GM10847 (cell line): ENCODE data around the gene SLC26A1.

Experiments
- POLR2A ChIP-seq: IDR thresholded peaks from 2 replicates; pipeline ENCODE4 v1.6.1; 2011; ENCODE audit not compliant: insufficient read length; ENCODE audit errors: extremely low read depth

The SLC26A1 gene

DNA sequence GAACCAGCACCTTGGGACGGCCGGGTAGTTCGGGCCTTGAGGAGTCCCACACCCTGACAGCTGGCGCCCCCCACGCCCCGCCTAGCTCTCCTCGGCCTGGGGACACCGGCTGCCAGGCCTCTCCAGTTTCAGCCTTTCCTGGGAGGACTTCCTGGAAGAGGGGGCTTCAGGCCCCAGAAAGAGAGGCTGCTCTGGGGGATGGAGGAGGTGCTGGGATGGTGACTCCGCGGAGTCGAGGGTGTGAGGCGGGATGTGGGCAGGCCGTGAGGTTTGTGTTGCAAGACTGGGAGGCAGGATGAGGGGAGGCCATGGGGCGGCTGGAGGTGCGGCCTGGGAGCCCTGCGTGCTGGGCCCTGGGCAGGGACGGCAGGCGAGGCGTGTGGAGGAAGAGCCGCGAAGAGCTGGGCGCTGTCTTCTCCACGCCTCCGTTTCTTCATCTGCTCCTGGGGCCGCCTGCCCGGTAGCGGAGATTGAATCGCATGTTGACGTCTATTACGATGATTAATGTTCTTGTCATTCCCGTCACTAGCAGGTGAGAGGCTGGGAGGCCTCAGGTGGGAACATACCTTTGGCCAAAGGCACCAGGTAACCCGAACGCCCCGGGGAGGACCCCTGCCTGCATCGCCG, 17.3 kb upstream of the SLC26A1 start:
- no peak for TF ChIP-seq POLR2A

DNA sequence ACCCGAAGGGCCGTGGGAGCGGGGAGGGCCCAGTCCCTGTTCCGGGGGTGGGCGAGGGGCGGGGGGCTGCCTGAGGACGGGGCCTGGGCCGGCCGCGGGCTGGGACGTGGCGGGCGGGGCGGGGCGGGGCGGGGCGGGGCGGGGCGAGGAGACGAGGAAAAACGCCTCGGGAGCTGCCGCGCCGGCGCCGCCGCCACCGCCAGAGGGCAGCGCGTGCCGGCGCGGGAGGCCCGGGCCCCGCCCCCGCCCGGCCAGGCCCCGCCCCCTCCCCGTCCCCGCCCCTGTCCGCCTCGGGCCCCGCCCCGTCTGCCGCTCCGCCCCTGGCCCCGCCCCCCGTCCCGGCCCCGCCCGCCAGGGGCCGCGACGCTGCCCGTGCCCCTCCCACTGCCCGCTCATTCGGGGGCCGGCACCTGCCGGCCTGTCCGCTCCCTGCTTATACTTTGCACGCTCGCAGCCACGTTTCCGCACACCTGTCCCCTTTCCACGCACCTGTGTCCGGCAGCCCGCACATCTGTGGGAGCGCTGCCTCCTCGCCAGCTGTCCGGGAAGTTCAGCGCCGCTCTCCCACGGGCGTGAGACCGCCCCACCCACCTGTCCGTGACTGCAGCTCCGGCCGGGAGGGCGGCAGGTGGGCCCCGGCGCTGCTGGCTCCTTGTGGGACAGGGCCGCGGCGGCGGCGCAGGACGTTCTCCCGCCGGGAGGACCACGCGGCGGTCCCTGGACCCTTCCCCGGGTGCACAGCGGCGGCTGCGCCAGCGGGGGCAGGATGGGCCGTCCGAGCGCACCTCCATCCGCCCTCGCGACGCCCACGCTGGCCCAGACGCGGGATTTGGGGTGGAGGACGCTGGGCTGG, 16.6 kb upstream of the SLC26A1 start:
- TF ChIP-seq POLR2A: no peak

DNA sequence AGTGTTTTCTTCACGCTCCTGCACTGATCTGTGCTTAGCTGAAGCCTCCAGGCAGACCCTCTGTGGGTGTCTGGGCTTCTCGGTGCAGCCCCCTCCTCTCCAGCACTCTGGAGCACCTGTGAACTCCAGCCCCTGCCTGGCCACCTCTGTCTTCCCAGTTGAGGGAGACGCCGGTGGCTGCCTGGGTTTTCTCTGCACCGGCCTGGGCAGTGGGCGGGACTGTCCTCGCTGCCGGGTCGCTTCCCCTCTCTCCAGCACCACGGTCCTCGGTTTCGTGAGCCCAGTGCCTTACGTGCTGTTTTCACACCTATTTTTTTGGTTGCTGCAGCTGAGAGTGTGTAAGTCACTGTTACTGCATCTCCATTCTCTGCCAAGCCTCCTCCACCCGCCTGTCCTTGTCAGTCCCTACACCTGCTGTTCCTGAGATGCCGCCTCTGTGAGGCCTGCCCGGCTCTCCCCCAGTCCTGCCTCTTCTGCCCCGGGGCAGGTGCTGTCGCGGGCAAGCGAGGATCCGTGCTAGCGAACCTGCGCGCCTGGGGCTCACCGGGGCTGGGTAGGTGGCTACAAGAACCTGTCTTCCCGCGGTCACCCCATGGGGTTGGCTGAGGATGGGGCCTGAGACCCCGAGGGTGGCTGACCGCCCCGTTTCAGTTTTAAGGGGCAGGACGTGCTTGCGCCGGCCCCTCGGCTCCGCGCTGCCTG, 15.8 kb upstream of the SLC26A1 start:
- no peak for TF ChIP-seq POLR2A

DNA sequence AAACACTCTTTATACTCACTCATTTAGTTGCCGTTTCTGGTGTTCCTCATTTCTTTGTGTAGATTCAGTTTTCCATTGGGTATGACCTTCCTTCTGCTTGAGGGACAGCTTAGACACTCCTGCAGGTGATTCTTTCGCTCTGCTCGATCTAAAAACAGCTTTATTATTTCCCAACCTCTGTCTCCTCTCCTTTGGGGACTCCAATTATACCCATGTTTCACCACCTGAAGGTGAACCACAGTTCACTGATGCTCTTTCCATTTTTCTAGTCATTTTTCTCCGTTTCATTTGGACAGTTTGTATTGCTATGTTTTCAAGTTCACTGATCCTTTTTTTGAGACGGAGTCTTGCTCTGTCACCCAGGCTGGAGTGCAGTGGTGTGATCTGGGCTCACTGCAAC, 13.7 kb upstream of the SLC26A1 start:
- no peak for TF ChIP-seq POLR2A

DNA sequence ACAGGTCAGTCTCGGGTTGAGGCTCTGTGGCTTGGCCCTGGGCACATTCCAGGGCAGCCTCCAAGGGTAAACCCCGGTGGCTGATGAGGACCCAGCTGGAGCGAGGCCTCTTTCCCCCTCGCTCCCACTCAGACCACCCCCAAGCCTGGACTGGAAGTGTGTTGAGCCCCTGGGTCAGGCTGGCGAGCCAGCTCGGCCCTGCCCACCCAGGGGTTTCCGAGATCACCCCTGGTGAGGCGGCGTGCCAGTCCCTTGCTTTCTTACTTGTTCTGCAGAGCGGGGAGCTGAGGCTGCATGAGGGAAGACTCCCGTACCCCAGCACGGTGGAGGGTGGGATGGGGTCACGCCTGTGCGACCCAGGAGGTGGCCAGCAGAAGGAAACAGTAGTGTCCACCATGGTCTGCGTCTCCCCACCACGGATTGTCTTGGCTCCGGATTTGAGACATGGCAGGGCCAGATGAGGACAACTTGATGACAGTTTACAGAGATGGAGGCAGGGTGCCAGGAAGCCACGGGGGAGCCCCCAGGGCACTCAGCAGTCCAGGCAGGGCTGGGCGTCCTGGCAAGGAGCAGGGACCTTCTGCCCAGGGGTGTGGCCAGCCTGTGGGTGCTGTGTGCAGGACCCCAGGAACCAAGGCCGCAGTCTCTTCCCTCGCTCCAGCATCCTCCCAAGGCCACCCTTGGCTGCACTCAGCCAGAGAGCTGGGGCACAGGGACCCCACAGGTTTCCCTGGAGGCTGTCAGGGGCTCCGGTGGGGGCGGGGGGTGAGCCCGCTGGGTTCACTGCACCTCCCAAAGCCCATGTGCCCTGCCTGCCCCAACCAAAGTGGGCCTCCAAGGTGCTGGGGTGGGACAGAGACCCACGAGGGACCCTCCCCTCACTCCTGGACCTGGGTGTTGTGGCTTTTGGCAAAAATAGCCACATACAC, 11.6 kb upstream of the SLC26A1 start:
- no peak for TF ChIP-seq POLR2A

DNA sequence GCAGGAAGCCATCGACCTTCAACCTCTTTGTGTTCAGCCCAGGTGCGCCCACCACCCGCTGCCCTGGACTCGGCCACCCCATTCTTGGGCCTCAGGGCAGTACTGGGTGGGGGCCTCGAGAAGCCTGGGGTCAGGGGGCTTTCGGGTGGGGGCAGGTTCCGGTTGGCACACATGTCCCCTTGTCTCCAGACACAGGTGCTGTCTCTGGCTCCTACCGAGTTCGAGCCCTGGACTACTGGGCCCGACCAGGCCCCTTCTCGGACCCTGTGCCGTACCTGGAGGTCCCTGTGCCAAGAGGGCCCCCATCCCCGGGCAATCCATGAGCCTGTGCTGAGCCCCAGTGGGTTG, 10.8 kb upstream of the SLC26A1 start:
- no peak for TF ChIP-seq POLR2A

DNA sequence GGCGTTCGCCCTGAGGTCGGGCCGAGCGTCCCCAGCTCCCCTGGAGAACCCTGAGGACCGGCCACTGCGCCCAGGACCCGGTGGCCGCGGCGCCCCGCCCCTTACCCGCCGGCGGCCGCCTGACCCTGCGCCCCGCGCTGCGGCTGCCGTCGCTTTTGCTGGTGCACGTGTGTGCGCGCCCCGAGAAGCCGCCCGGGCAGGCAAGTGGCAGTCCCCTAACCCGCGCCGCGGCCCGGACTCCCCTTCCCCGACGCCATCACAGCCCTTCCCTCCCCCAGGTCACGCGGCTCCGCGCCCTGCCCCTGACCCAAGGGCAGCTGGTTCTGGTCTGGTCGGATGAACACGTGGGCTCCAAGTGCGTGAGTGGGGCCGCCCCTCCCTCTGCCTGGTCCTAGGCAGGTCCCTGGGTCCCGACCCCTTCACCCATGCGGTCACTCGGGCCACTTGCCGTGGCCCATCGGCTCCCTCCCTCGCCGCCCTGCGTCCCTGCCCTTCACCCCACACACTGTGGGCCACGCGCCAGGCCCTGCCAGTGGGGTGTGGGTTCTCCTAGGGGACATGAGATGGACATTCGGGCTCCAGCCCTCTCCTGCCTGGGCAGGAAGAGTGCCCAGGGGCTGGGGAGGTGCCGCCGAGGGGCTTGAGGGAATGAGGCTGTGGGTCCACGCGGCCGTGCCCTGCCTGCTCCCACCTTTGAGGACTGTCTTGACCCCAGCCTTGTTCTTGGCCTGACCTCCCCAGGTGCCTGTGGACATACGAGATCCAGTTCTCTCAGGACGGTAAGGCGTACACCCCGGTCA, 10.3 kb upstream of the SLC26A1 start:
- no peak for TF ChIP-seq POLR2A

DNA sequence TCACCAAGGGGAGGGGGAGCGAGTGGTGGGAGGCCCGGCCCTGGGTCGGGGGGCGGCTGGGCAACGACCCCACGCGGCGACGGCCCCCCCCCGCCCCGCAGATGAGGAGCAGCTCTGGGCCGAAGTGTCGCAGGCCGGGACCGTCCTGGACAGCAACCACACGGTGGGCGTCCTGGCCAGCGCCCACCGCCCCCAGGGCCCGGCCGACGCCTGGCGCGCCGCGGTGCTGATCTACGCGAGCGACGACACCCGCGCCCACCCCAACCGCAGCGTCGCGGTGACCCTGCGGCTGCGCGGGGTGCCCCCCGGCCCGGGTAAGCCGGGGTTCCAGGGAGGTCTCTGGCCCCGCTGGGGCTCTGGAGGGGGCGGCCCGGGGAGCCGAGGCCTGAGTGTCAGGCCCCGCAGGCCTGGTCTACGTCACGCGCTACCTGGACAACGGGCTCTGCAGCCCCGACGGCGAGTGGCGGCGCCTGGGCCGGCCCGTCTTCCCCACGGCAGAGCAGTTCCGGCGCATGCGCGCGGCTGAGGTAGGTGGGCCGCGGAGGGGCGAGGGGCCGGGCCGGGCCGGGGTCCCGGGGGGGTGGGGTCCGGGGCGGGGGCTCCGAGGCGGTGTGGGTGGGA, 9.5 kb upstream of the SLC26A1 start:
- TF ChIP-seq POLR2A: no peak

DNA sequence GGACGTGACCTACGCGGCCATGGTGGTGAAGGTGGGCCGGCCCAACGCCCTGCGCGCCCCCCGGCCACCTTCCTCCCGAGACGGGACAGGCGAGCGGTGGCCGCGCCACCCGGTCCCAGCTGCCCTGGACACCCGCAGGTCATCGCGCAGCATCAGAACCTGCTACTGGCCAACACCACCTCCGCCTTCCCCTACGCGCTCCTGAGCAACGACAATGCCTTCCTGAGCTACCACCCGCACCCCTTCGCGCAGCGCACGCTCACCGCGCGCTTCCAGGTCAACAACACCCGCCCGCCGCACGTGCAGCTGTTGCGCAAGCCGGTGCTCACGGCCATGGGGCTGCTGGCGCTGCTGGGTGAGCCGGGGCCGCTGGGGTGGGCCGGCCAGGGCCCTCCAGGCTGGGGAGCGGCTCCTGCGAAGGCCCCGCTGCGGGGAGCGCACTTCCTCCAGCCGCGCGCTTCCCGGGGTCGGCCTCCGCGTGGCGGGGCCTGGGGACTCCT, 9.0 kb upstream of the SLC26A1 start:
- TF ChIP-seq POLR2A: no peak

DNA sequence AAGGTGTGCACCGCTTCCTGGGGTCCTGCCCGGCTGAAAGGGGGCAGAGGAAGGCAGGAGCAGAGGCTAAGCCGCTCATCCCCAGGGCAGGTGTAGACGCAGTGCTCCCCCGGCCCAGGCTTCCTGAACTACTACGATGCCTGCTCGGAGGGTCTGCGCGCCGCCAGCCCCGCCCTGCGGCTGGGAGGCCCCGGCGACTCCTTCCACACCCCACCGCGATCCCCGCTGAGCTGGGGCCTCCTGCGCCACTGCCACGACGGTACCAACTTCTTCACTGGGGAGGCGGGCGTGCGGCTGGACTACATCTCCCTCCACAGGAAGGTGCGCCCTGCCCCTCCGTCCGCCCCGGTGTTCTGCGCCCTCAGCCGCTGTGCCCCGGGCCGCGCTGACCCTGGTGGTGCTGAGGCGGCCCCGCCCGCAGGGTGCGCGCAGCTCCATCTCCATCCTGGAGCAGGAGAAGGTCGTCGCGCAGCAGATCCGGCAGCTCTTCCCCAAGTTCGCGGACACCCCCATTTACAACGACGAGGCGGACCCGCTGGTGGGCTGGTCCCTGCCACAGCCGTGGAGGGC, 8.4 kb upstream of the SLC26A1 start:
- no peak for TF ChIP-seq POLR2A

DNA sequence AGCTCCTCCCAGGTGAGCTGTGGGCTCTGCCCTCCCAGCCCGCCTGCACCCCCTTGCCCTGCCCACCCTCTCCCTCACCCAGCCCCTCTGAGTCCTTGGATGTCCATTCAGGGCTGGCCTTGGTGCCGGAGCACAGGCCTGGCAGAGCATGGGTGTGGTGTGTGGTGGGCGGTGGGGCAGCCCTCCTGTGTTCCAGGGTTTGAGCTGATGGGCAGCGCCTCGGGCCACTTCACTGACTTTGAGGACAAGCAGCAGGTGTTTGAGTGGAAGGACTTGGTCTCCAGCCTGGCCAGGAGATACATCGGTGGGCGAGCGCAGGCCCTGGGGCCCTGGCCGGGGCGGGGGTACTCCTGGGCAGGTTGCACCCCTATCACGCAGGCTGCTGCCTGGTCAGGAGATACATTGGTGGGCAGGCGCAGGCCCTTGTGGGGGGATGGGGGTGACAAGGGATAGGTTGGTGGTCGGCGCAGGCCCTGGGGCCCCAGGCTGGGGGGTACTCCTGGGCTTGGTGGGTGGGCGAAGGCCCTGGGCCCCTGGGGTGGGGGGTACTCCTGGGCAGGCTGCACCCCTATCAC, 7.6 kb upstream of the SLC26A1 start:
- TF ChIP-seq POLR2A: no peak

DNA sequence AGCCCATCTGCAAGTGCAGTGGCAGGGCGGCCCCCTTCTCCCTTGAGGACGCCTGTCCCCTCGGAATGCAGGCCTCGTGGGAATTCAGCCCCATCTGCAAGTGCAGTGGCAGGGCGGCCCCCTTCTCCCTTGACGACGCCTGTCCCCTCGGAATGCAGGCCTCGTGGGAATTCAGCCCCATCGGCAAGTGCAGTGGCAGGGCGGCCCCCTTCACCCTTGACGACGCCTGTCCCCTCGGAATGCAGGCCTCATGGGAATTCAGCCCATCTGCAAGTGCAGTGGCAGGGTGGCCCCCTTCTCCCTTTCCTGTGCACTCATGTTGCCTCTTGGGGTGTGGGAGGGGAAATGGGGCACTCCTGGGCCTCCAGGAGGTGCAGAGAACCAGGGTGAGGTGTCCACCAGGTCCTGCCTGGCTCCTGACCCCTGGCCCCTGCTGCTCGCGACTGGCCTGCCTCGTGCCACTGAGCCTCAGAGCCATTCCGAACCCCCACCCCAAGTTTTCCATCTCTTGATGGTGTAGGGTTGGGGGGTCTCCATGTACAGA, 6.8 kb upstream of the SLC26A1 start:
- TF ChIP-seq POLR2A: no peak
